ENCODE data around the gene C6orf52.

DNA sequence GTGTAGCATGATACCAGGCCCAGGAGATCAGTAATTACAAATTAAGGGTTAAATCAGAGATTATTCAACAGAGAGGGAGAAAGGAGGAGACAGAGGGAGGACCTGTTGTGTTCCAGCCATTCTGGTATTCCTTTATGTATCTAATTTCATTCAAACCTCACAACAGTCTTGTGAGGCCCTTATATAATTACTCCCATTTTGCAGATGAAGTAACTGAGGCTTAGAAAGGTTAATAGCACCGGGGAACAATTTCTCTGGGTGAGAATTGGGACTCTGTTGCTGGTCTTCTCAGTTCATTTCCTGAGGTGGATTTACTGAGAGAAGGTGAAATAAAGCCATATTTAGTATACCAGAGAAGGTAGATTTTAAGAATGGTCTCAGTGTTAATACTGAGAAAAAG is 66.6 kb downstream of the C6orf52 start:
- no peak for TF ChIP-seq CTCF (IDR thresholded peaks at IDR 0.05)
- TF ChIP-seq POLR2A (IDR thresholded peaks at IDR 0.05), result no peak

All from lower leg skin (tissue), 3 donors.